ENCODE measurements around the gene ECI2. TPM values are rescaled to one million over a fixed set of nuclear protein-coding genes. Genes with fewer than 3 reads are reported as not detected.
"Not testable (repeated sequence)": the region's sequence is repeated elsewhere in the genome, so short reads cannot be mapped to it uniquely, and the experiment has no call there.

The ECI2 gene
- total and polyA plus RNA-seq, 5 donors from 2014 or later = 18.8 to 102 (median 85.7) TPM

GRCh38 chr6:4093288-4093687 is 42.1 kb downstream of the ECI2 start:
- Histone ChIP-seq H3K36me3 (ENCODE audit: control insufficient read depth, insufficient read depth, low read length) (no peaks in the 10 kb centered on the region), H3K4me3 (ENCODE audit: low read depth, low read length) (no peak overlapping the region), H3K9me3 (ENCODE audit: control insufficient read depth in 2 of 2, low read length in 2 of 2) (no peaks in the 10 kb centered on the region), H3K4me1 (ENCODE audit: control insufficient read depth, insufficient read depth, low read length, poor library complexity, severe bottlenecking) (no peaks in the 10 kb centered on the region), H3K27me3 (ENCODE audit: control insufficient read depth, insufficient read depth, low read length) (no peaks in the 10 kb centered on the region), H3K27ac (ENCODE audit: insufficient read depth, low read length, poor library complexity, severe bottlenecking) (no peak overlapping the region)
- Mint-ChIP-seq H3K36me3 (no peaks in the 10 kb centered on the region), H3K9me3 (peaks cover 0 to 4% (median 0%) of the 10 kb centered on the region in 7 donors), H3K4me3 (no peak overlapping the region), H3K27ac (no peak overlapping the region), H3K4me1 (no peaks in the 10 kb centered on the region), H3K27me3 (no peaks in the 10 kb centered on the region)
- ATAC-seq (ENCODE audit: low read depth in 2 of 2) (no peak), DNase-seq (no peak)

- no peaks in the 10 kb centered on the region for H3K9me3 ChIP-seq (ENCODE audit: control insufficient read depth in 2 of 2, low read length in 2 of 2)
- no peak for DNase-seq
- no peaks in the 10 kb centered on the region for H3K36me3 ChIP-seq (ENCODE audit: control insufficient read depth, insufficient read depth, low read length)
- H3K9me3 Mint-ChIP-seq = peaks cover 0 to 4% (median 0%) of the 10 kb centered on the region in 7 donors
- H3K4me1 Mint-ChIP-seq = no peaks in the 10 kb centered on the region
- H3K36me3 Mint-ChIP-seq = no peaks in the 10 kb centered on the region
- ATAC-seq (ENCODE audit: low read depth in 2 of 2) = no peak
- H3K4me3 ChIP-seq (ENCODE audit: low read depth, low read length) = no peak overlapping the region
- no peaks in the 10 kb centered on the region for H3K4me1 ChIP-seq (ENCODE audit: control insufficient read depth, insufficient read depth, low read length, poor library complexity, severe bottlenecking)
- no peaks in the 10 kb centered on the region for H3K27me3 ChIP-seq (ENCODE audit: control insufficient read depth, insufficient read depth, low read length)
- no peak overlapping the region for H3K4me3 Mint-ChIP-seq
- no peak overlapping the region for H3K27ac Mint-ChIP-seq
- no peaks in the 10 kb centered on the region for H3K27me3 Mint-ChIP-seq
- no peak overlapping the region for H3K27ac ChIP-seq (ENCODE audit: insufficient read depth, low read length, poor library complexity, severe bottlenecking)
Measured at GRCh38 chr6:4091941-4092340, 43.4 kb downstream of the ECI2 start.

- ATAC-seq (ENCODE audit: low read depth in 2 of 2); H3K27ac Mint-ChIP-seq; H3K4me3 ChIP-seq (ENCODE audit: low read depth, low read length); H3K9me3 ChIP-seq (ENCODE audit: control insufficient read depth in 2 of 2, low read length in 2 of 2); H3K27me3 ChIP-seq (ENCODE audit: control insufficient read depth, insufficient read depth, low read length); H3K4me3 Mint-ChIP-seq; H3K27ac ChIP-seq (ENCODE audit: insufficient read depth, low read length, poor library complexity, severe bottlenecking); H3K36me3 ChIP-seq (ENCODE audit: control insufficient read depth, insufficient read depth, low read length); H3K4me1 ChIP-seq (ENCODE audit: control insufficient read depth, insufficient read depth, low read length, poor library complexity, severe bottlenecking); H3K27me3 Mint-ChIP-seq; H3K9me3 Mint-ChIP-seq; DNase-seq; H3K4me1 Mint-ChIP-seq; H3K36me3 Mint-ChIP-seq: not testable (repeated sequence)
Measured at GRCh38 chr6:4090043-4090442, 45.3 kb downstream of the ECI2 start.

GRCh38 chr6:4088704-4089103 is 46.7 kb downstream of the ECI2 start:
- Mint-ChIP-seq H3K4me1 (no peaks in the 10 kb centered on the region), H3K36me3 (no peaks in the 10 kb centered on the region), H3K9me3 (peaks cover 0 to 4% (median 0%) of the 10 kb centered on the region in 7 donors), H3K27ac (no peak overlapping the region), H3K4me3 (no peak overlapping the region), H3K27me3 (no peaks in the 10 kb centered on the region)
- ATAC-seq (ENCODE audit: low read depth in 2 of 2) = no peak
- no peaks in the 10 kb centered on the region for H3K9me3 ChIP-seq (ENCODE audit: control insufficient read depth in 2 of 2, low read length in 2 of 2)
- H3K4me3 ChIP-seq (ENCODE audit: low read depth, low read length) = no peak overlapping the region
- H3K27ac ChIP-seq (ENCODE audit: insufficient read depth, low read length, poor library complexity, severe bottlenecking) = no peak overlapping the region
- H3K27me3 ChIP-seq (ENCODE audit: control insufficient read depth, insufficient read depth, low read length) = no peaks in the 10 kb centered on the region
- no peaks in the 10 kb centered on the region for H3K4me1 ChIP-seq (ENCODE audit: control insufficient read depth, insufficient read depth, low read length, poor library complexity, severe bottlenecking)
- H3K36me3 ChIP-seq (ENCODE audit: control insufficient read depth, insufficient read depth, low read length) = no peaks in the 10 kb centered on the region
- no peak for DNase-seq

- ATAC-seq (ENCODE audit: low read depth in 2 of 2) = no peak
- H3K4me3 ChIP-seq (ENCODE audit: low read depth, low read length) = no peak overlapping the region
- H3K9me3 ChIP-seq (ENCODE audit: control insufficient read depth in 2 of 2, low read length in 2 of 2) = no peaks in the 10 kb centered on the region
- H3K4me1 ChIP-seq (ENCODE audit: control insufficient read depth, insufficient read depth, low read length, poor library complexity, severe bottlenecking) = no peaks in the 10 kb centered on the region
- Mint-ChIP-seq H3K36me3 (no peaks in the 10 kb centered on the region), H3K4me1 (no peaks in the 10 kb centered on the region), H3K4me3 (no peak overlapping the region), H3K27ac (no peak overlapping the region), H3K9me3 (peaks cover 0 to 1% (median 0%) of the 10 kb centered on the region in 7 donors), H3K27me3 (peaks cover 6% of the 10 kb centered on the region)
- H3K27ac ChIP-seq (ENCODE audit: insufficient read depth, low read length, poor library complexity, severe bottlenecking) = no peak overlapping the region
- no peak for DNase-seq
- H3K27me3 ChIP-seq (ENCODE audit: control insufficient read depth, insufficient read depth, low read length) = no peaks in the 10 kb centered on the region
- H3K36me3 ChIP-seq (ENCODE audit: control insufficient read depth, insufficient read depth, low read length) = no peaks in the 10 kb centered on the region
Measured at GRCh38 chr6:4085332-4085700, 50.1 kb downstream of the ECI2 start.

GRCh38 chr6:4084444-4085331 is 50.7 kb downstream of the ECI2 start:
- H3K9me3 Mint-ChIP-seq = peaks cover 0 to 1% (median 0%) of the 10 kb centered on the region in 7 donors

DNA sequence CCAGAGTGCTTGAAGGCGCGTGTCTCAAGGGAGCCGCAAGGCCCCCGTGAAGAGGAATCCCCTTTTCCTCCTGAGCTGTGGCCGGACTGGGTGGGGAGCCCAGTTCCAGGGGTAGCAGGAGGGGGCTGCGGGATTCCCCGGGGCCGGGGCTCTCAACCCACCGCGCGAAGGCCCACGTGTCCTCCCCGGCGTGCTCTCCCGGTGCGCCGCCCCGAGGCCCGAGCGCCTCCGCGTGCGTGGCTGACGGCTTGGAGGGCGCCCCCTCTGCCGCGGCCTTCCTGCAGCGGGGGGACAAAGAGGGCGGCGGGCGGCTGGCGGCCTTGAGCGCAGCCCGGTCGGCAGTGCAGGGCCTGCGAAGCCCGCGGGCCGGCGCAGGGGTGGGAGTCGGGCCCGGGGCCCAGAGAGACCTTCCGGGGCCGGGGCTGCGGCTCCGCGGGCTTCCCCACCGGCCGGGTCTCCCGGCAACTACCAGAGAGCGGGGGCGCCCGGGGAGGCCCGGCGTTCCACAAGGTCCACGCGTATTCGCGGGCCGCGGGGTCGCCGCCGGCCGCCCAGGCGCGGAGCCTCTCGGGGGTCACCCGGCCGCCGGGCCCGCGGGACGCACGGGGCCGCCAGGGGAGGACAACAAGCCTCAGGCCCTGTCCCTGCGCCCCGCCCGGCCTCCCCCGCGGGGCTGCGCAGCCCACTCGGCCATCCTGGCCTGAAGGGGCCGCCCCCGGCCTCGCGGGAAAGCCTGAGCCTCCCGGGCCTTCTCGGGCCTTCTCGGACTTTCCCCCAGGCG is 56.5 kb downstream of the ECI2 start, which contains the start of gene FAM217A:
FAM217A (minus strand) TSS at position 447 of the 781 bp plus-strand sequence. CDS start 1,723 bp downstream, outside the sequence.
- Histone ChIP-seq H3K4me3 (ENCODE audit: low read depth, low read length) (no peak within 1 kb of the TSS), H3K27me3 (ENCODE audit: control insufficient read depth, insufficient read depth, low read length) (no peaks in the 10 kb centered on the region), H3K27ac (ENCODE audit: insufficient read depth, low read length, poor library complexity, severe bottlenecking) (no peak within 1 kb of the TSS), H3K4me1 (ENCODE audit: control insufficient read depth, insufficient read depth, low read length, poor library complexity, severe bottlenecking) (no peaks in the 10 kb centered on the region), H3K36me3 (ENCODE audit: control insufficient read depth, insufficient read depth, low read length) (no peaks in the 10 kb centered on the region), H3K9me3 (ENCODE audit: control insufficient read depth in 2 of 2, low read length in 2 of 2) (no peaks in the 10 kb centered on the region)
- no peaks in the 10 kb centered on the region for H3K36me3 Mint-ChIP-seq
- H3K4me3 Mint-ChIP-seq = no peak within 1 kb of the TSS
- ATAC-seq (ENCODE audit: low read depth in 2 of 2) = no peak
- H3K9me3 Mint-ChIP-seq = no peaks in the 10 kb centered on the region
- H3K27ac Mint-ChIP-seq = peak within 1 kb of the TSS in 1 of 3 donors; percentile 63
- DNase-seq = no peak
- H3K4me1 Mint-ChIP-seq = no peaks in the 10 kb centered on the region
- peaks cover 6% of the 10 kb centered on the region for H3K27me3 Mint-ChIP-seq

More at GRCh38 chr6:4084444-4085331, 50.7 kb downstream of the ECI2 start:
- H3K4me1 ChIP-seq (ENCODE audit: control insufficient read depth, insufficient read depth, low read length, poor library complexity, severe bottlenecking) = no peaks in the 10 kb centered on the region
- H3K27ac Mint-ChIP-seq = peak overlapping the region in 1 of 3 donors; percentile 22
- H3K4me3 ChIP-seq (ENCODE audit: low read depth, low read length) = no peak overlapping the region
- H3K36me3 ChIP-seq (ENCODE audit: control insufficient read depth, insufficient read depth, low read length) = no peaks in the 10 kb centered on the region
- H3K4me3 Mint-ChIP-seq = no peak overlapping the region
- no peaks in the 10 kb centered on the region for H3K9me3 ChIP-seq (ENCODE audit: control insufficient read depth in 2 of 2, low read length in 2 of 2)
- peaks cover 6% of the 10 kb centered on the region for H3K27me3 Mint-ChIP-seq
- no peak overlapping the region for H3K27ac ChIP-seq (ENCODE audit: insufficient read depth, low read length, poor library complexity, severe bottlenecking)
- H3K27me3 ChIP-seq (ENCODE audit: control insufficient read depth, insufficient read depth, low read length) = no peaks in the 10 kb centered on the region
- no peaks in the 10 kb centered on the region for H3K4me1 Mint-ChIP-seq
- no peak for DNase-seq
- ATAC-seq (ENCODE audit: low read depth in 2 of 2) = no peak
- no peaks in the 10 kb centered on the region for H3K36me3 Mint-ChIP-seq
